Measurements from ENCODE around the gene MYB.
"Not testable (repeated sequence)": the region's sequence is repeated elsewhere in the genome, so short reads cannot be mapped to it uniquely, and the experiment has no call there.

Gene MYB

GRCh38 chr6:135222623-135223022 is 41.5 kb downstream of the MYB start:
- DNase-seq (ENCODE audit: low read depth), result no peak

- no peak for DNase-seq (ENCODE audit: low read depth)
These were observed 43.0 kb downstream of the MYB start for GRCh38 chr6:135224037-135224647.

- DNase-seq (ENCODE audit: low read depth), result no peak
These were observed 44.8 kb downstream of the MYB start for GRCh38 chr6:135225911-135226310.

- no peak for DNase-seq (ENCODE audit: low read depth)
These were observed 45.4 kb downstream of the MYB start for GRCh38 chr6:135226537-135226936.

GRCh38 chr6:135227349-135227748 is 46.2 kb downstream of the MYB start:
- DNase-seq (ENCODE audit: low read depth), result no peak

DNA sequence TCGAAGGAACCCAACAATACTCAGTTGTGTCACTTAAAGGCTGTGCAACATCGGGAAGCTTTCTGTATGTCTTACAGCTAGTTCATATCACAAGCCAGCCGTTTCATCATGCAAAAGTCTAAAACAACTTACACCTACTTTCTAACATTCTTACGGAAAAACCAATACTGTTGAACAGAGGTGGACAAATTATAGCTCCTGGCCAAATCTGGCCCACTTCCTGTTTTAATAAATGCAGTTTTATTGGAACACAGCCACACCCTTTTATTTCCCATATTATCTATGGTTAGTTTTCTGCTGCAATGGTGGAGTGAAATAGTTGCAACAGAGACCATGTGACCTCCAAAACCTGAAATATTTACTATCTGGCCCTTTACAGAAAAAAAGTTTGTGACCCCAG is 46.6 kb downstream of the MYB start:
- DNase-seq (ENCODE audit: low read depth), result no peak

DNA sequence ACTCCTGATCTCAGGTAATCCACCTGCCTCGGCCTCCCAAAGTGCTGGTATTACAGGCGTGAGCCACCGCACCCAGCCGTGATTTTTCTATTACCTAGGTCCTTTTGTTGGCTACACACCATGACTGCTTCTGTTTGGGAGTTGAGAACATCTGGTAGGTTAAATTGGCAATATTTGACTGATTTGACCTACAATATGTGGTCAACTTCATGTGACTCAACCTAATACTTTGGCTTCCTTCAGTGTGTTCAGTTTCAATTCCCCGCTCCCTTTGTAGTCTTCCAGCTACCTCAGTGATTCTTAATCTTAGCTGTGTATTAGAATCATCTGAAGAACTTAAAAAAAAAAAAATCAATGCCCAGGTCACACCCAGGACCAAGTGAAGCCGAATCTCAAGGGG is 47.4 kb downstream of the MYB start:
- no peak for DNase-seq (ENCODE audit: low read depth)

- no peak for DNase-seq (ENCODE audit: low read depth)
These were observed 48.9 kb downstream of the MYB start for GRCh38 chr6:135229996-135230395.

DNA sequence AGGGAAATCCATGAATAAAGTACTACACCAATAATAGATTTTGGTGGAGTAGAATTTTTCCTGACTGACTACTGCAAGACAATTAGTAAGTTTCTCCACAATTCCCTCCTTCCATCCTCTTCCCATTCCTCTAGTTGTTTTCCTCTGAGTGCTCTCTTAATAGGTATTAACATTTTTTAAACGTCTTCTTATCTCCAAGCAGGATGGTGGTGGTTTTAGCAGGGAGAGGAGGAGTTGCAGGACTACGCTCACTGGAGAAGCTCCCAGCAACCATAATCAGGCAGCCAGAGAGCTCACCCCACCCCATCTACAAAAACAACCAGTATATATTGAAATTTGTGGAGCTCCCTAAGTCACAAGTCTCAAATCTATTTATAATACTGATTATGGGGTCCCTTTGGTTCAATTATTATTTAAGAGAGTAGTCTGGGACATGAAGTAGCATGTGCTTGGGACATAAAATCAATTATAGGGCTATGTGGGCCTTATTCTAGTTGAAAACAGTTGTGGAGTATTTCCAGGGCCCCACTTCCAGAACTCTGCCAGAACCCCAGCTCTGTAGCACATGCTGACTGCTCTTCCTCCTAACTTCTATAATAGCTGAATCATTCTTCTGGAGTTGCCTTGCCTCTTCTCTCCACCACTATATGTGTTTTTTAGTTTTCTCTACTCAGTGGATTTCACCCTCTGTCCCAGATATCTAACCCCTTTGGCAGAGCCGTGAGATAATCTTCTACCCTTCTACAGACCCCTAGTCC is 49.8 kb downstream of the MYB start:
- DNase-seq (ENCODE audit: low read depth), result no peak

GRCh38 chr6:135231469-135231844 is 50.3 kb downstream of the MYB start:
- DNase-seq (ENCODE audit: low read depth), result no peak

GRCh38 chr6:135233686-135234491 is 52.8 kb downstream of the MYB start:
- DNase-seq (ENCODE audit: low read depth), result no peak

DNA sequence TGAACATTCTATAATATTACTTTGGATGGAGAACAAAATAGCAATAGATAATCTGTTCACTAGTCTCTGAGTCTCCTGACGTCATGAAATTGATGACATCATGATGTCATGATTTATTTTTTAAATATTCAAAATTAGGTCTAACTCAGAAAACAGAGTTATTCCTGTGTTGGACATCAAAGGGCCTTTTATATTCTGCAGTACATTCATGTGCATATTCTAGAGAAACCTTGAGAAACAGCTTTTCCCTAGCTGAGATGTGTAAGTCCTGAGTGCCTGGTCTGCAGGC is 53.3 kb downstream of the MYB start:
- DNase-seq (ENCODE audit: low read depth), result no peak

- DNase-seq (ENCODE audit: low read depth), result no peak
These were observed 54.6 kb downstream of the MYB start for GRCh38 chr6:135235716-135236115.

DNA sequence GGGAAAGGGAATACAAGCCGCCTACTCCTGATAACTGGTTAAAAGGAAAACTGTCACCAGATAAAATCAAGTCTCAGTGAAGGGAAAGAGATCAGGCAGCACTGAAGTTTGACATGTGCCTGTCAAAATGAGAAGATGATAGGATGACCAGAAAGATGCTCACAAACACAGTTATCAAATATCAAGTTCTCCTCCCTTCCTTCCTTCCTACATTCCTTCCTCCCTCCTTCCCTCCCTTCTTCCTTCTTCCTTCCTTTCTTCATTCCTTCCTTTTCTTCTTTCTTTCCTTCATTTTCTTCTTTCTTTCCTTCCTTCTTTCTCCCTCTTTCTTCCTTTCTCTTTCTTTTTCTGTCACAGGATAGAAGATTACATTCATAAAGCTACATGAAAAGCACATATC is 55.2 kb downstream of the MYB start:
- DNase-seq (ENCODE audit: low read depth), result no peak

DNA sequence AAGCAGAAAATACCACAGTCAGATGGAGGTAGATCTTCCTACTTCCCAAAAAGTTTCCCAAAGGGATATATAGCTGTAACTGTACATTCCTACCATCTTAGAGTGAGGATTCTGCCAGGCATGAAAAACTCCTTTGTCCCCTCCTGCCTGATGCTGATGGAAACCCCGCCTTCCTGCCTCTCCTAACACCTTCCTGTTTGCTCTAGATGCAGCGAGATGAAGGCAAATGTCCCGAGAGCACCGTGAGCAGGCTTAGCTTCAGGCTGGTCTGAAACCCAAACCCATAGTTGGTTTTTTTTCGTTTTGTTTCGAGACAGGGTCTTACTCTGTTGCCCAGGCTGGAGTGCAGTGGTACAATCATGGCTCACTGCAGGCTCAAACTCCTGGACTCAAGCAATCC is 55.6 kb downstream of the MYB start:
- no peak for DNase-seq (ENCODE audit: low read depth)

DNA sequence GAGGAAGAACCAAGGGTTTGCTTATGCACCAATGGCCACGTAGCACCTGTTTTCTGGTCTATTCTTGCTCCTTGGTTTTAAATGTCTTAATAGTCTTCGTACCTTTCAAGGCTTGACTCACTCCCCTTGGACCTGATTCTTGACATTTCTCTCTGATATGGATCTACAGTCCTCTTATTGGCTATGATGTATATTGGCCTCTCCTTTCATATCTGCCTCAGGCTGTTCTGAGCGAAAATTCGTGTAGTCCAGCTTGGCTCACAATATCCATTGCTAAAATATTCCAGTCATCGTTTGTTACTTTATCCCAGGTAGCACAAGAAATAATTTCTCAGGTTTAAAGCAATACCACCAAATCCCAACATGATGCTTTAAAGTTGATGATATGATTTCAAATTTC is 59.6 kb downstream of the MYB start:
- no peak for DNase-seq (ENCODE audit: low read depth)

DNA sequence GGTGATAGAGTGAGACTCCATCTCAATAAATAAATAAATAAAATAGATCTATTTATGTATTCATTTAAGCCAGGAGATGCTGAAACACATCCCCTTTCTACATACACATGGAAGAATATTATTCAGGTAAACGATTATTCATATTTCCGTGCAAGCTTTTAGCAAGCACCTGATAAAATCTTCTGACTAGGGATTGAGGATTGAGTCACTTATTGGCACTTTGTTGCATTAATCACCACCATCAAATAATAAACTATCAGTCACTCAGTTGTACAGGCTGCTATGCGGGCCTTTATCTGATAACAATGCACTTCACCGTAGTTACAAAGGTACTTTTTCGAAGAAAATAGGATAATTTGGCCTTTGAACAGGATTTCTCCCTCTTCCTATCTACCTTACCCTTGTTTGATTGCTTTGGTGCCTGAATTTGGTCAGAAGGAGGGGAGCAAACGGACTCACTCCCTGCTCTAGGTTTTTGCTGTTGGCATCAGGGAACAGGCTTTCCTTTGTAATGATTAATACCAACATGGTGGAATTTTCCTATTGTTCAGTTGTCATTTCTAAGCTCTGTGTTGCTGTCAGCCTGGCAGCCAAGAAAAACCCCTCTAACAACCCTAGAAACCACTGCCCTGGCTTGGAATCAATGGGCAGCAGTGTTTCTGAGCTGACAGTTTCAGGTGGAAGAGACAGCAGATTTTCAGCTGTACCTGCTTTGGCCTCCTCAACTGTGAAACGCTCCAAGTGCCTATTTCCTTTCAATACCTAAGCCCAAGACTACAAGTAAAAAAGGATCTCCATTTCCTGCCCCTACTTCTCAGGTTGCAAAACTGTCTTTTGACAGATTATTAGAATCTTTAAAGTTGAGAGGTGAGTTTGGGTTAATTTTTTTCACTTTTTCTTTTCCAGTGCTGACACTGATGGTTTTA is 63.0 kb downstream of the MYB start:
- DNase-seq (ENCODE audit: low read depth), result no peak

DNA sequence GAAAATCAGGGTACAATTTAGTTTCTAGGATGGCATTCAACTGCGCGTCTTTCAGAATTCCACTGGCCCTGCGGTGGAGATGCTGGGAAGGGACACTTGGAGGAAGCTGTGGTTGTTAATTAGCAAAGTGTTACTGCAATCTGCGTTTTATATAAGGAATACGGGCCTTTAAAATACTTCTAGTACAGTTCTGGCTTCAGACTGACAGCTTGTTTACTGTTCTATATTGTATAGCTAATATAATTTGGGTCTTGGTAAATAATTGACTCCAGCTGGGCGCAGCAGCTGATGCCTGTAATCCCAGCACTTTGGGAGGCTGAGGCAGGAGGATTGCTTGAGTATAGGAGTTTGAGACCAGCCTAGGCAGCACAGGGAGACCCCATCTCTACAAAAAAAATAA is 63.7 kb downstream of the MYB start:
- DNase-seq (ENCODE audit: low read depth), result no peak

DNA sequence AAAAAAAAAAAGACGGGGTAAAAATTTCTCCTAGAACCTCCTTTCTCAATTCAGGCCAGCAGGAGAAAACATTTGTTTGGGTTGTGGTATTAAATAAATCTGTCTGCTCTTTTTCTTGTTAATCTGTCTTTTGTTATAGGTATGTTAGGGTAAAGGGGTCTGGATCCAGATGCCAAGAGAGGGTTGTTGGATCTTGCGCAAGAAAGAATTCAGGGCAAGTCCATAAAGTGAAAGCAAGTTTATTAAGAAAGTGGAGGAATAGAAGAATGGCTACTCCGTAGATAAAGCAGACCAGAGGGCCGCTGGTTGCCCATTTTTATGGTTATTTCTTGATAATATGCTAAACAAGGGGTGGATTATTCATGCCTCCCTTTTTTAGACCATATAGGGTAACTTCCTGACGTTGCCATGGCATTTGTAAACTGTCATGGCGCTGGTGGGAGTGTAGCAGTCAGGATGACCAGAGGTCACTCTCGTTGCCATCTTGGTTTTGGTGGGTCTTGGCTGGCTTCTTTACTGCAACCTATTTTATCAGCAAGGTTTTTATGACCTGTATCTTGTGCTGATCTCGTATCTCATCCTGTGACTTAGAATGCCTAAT is 65.4 kb downstream of the MYB start:
- DNase-seq (ENCODE audit: low read depth), result not testable (repeated sequence)

GRCh38 chr6:135250234-135250633 is 69.1 kb downstream of the MYB start:
- no peak for DNase-seq (ENCODE audit: low read depth)

DNA sequence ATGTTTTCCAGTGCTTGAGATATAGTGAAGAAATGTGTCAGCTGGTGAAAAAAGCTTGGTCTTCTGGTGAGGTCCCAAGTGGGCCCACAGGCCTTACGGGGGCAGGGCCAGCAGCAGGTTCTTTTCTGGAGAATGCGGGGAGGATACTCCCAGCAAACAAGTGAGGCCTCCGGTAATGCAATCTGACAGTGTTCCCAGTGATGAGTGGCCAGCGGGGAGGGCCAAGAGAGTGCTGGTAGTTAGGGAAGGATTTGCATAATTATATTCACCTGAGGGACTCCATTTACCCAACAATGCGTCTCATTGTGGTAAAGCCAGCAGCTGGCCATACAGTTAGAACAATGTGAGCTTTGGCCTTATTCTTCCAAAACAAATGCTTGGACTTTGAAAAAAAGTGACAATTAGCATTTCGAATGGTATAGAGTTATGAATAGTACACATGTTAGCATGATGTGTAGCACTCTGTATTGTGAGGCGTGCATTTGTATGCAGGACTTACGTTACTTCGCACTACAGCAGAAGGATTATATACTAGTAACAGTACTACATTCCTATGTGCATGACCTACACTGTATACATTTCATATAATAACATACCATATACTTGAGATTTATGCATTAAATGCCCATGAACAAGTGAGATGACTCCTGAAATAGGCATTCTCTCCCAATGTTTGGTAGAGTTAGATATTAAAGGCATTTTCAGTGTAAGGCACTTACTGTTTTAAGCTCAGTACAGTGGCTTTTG is 69.8 kb downstream of the MYB start:
- DNase-seq (ENCODE audit: low read depth), result no peak
